GM18499 (cell line): ENCODE data around the gene UBTF.

ENCODE experiments used
- ATAC-seq: cut with Tn5 transposase; IDR thresholded peaks from one replicate; pipeline ENCODE4 v1.9.1; 2021; ENCODE audit warnings: moderate number of reproducible peaks; ENCODE audit not compliant: insufficient read depth, unreplicated experiment

The UBTF gene

DNA sequence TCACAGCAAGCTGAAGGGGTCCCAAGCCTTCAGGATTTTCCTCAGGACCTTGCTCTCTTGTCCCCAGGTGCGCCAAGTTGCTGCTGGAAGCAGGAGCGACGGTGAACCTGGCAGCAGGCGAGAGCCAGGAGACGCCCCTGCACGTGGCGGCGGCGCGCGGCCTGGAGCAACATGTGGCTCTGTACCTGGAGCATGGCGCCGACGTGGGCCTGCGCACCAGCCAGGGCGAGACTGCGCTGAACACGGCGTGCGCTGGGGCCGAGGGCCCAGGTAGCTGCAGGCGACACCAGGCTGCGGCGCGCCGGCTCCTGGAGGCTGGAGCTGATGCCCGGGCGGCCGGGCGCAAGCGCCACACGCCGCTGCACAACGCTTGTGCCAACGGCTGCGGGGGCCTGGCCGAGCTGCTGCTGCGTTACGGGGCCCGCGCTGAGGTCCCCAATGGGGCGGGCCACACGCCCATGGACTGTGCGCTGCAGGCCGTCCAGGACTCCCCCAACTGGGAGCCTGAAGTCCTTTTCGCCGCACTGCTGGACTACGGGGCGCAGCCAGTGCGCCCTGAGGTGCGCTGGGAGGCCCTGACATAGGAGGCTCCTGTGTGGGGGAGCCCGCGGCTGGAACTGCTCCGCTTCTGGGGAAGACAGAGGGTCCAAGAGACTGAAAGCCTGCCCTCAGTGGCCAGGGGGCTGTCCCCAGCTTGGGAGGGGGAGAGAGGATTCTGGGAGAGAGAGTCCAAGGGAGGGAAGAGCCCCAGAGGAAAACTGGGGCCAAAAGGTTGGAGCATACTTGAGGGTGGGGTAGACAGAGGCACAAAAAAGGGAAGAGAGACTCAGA is 42.6 kb downstream of the UBTF start:
- no peak for ATAC-seq

DNA sequence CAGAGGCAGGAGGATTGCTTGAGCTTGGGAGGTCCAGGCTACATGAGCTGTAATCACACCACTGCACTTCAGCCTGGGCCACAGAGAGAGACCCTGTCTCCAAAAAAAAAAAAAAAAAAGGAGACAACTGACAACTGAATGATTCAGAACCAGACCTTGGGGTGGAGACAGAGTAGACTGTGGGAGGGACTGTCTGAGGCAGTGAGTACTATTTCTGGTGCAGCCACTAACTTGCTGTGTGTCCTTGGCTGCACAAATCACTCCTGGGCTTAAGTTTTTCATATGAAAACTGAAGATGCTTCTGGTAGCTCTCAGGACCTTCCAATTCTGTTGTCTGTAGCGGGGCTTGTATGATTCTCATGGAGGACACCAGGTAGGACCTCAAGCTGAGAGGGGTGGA is 43.2 kb downstream of the UBTF start:
- no peak for ATAC-seq

DNA sequence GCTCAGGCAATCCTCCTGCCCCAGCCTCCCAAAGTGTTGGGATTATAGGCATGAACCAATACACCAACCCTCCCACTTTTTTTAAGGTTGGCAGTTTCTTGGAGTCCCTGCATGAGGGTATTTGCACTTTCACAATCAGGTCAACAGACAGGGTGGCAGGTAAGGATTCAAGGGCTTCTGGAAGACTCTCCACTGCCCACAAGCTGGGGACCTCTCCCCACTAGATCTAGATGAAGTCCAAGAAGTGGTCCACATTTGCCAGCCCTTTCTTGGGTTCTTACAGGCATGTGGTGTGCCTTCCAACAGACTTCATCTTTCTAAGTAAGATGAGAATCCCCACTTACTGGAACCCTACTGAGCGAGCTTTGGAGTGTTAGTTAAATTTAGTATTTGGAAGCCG is 45.0 kb downstream of the UBTF start:
- ATAC-seq = no peak

DNA sequence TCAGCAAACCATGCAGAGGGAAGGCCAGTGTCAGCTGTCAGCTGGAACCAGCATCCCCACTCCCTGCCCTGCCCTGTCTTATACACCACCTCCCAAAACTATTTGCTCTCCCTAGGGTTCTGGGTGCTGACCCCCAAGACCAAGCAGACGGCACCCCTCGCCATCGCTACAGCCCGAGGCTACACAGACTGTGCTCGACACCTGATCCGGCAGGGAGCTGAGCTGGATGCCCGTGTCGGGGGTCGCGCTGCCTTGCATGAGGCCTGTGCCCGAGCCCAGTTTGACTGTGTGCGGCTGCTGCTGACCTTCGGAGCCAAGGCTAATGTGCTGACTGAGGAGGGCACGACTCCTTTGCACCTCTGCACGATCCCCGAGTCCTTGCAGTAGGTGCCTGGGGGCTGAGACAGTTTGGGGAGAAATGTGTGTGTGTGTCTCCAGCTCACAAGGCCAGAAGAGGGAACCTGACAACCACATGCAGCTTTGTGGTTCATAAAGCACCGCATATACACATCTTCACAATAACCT is 47.5 kb downstream of the UBTF start:
- no peak for ATAC-seq

DNA sequence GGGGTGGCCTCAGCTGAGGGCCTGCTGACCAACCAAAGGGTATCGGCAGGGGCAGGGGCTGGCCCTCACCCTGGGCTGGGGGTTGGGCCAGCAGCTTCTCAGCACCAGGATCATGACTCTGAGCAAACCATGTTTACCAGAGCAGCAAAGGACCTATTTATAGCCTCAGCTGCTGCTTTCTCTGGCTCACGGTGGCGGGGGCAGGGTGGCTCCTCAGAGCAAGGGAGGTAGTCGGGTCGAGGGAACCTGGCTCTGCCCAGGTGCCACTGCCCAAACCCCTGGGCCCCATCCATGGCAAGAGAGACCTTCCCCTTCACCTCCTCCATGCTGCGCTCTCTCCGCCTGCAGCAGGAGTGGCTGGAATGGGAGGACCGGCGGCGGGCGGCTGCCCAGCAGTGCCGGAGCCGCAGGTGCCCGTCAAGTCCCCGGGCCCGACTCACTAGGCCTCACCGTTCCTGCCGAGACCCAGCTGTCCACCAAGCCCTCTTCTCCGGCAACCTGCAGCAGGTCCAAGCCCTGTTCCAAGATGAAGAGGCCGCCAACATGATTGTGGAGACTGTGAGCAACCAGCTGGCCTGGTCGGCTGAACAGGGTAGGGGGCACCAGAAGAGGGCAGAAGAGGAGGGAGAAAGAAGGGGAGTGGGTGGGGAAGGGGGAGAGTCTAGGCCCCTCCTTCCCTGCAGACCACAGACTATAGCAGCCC is 48.8 kb downstream of the UBTF start, which contains the start of gene ASB16:
Gene ASB16, plus strand, starts transcription at position 206 of the 703 bp plus-strand sequence. Its CDS starts 86 bp downstream, at position 292.
- no peak for ATAC-seq

DNA sequence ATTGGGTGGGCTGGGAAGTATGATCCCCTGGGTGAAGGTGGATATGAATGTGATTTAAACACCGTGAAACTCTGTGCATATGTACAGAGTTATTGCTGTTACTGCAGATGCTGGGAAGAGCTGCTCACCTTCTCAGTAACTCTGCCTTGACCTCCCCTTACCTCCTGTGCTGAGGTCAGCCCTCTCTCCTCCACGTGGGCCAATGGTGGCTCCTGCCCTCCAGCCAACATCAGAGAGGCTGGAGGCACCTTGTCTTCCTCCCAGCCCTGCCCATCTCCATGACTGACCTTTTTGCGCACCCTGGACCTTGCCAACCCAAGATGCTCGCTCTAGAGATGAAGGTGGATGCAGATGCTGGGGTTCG is 49.4 kb downstream of the UBTF start:
- no peak for ATAC-seq

DNA sequence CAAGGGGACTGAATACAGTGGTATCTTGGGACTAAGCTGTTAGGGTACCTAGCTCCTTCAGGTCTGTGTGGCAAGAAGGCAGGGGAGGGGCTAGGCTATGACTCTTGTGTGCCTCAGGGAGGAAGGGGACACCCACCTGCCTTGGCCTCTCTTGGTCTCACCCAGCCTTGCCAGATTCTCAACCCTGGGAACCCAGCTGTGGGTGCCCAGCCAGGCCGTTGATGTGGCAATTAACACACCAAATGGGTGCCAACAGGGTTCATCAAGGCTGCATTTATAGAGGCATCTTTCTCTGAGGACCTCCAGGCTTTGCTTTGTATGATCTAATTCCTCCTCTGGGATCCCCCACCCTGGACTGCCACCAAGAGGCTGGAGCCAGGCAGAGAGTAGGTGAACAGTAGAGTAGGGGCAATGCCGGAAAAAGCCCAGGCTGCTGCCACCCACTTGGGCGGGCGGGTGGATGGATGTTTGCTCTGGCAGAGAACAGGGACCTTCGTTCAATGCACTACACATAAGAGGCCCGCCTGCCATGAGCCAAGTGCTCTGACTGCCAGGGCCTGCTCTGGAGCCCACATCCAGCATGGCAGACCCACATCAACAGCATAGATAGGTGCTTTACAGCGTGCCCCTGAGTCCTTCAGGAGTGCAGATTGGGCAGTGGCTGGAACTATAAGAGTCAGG is 52.2 kb downstream of the UBTF start:
- no peak for ATAC-seq

DNA sequence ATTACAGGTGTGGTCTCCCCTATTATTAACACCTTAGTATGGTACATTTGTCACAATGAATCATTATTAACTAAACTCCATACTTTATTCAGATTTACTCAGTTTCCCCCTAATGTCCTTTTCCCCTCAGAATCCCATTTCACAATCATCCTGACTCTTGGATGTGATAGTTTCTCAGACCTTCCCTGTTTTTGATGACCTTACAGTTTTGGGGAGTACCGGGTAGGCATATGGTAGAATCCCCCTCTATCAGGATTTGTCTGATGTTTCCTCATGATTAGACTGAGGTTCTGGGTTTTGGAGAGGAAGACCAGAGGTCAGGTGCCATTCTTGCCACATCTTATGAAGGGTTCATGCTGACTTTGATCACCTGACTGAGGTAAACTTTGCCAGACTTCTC is 55.0 kb downstream of the UBTF start:
- ATAC-seq = no peak

DNA sequence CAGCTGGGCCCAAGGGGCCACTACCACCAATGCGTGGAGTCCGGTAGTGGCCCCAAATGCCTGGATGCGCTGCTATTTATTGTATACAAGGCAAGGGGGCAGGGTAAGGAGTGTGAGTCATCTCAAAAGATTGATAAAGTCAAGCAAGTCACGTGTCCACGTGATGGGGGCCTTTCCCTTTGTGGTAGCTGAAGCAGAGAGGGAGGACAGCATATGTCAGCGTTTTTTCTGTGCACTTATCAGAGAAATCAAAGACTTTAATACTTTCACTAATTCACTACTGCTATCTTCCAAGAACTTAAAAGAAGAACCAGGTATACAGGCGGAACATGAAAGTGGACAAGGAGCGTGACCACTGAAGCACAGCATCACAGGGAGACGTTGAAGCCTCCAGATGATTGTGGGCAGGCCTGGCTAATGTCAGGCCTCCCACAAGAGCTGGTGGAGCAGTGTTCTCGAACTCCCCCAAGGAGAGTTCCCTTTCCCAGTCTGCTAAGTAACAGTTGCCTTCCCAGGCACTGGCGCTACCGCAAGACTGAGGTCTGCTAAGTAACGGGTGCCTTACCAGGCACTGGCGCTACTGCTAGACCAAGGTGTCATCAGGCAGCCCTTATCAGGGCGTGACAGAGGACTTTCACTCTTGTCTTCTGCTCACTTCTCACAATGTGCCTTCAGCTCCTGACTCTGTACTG is 59.8 kb downstream of the UBTF start:
- no peak for ATAC-seq

DNA sequence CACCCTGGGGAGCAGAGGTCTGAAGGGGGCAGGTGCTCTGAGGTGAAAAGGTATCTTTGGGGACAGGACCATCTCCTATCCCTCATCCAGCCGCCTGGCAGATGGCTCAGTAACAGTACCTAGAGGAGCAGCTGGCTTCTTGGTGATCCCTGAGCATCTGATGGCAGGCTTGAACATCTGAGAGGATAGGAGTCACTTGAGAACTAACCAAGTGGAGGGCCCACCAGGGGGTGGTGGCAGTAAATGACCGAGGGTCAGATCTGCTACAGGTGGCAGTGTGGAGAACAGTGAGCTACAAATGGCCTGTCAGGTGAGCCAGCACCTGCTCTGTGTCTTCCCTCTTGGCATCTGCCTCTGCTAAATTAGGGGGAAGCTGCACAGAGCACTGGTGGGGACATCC is 64.0 kb downstream of the UBTF start:
- no peak for ATAC-seq
